Mesodermal cell (in vitro differentiated cells): ENCODE measurements around the gene SDCCAG8.

Source experiments
- H3K27ac ChIP-seq: 2 replicates; pipeline ENCODE4 v1.7.0; 2013; ENCODE audit warnings: mild to moderate bottlenecking, low read depth, low read length, moderate library complexity; ENCODE audit not compliant: severe bottlenecking
- H3K36me3 ChIP-seq: 2 replicates; pipeline ENCODE4 v1.7.1; 2013; ENCODE audit warnings: mild to moderate bottlenecking, low read length, moderate library complexity; ENCODE audit not compliant: control insufficient read depth, insufficient read depth
- H3K4me1 ChIP-seq: one replicate; pipeline ENCODE4 v1.7.1; 2013; ENCODE audit warnings: mild to moderate bottlenecking, low read length; ENCODE audit not compliant: insufficient read depth, control insufficient read depth, poor library complexity, severe bottlenecking
- H3K4me3 ChIP-seq: 2 replicates; pipeline ENCODE4 v1.7.0; 2013; ENCODE audit warnings: low read length, control low read depth, mild to moderate bottlenecking; ENCODE audit not compliant: insufficient read depth, poor library complexity, severe bottlenecking; ENCODE audit errors: extremely low read depth
- H3K9me3 ChIP-seq: 2 replicates; pipeline ENCODE4 v1.7.1; 2013; ENCODE audit warnings: mild to moderate bottlenecking, low read length, moderate library complexity; ENCODE audit not compliant: control insufficient read depth
- WGBS, 2 experiments: methylation state at CpG; one replicate each; pipeline ENCODE4 v1.1.5; 2013; ENCODE audit warnings: missing lambda C conversion rate in 2 of 2; ENCODE audit not compliant: insufficient coverage in 2 of 2; 5-methylcytosine and 5-hydroxymethylcytosine counted together

Gene SDCCAG8

GRCh38 chr1:243254233-243254926, 1.5 kb upstream of the SDCCAG8 start:
- WGBS, 2 experiments, result 0 to 1% methylated on average over 6 to 19 of the region's 50 CpGs
- peak overlapping the region; percentile 89 for H3K4me3 ChIP-seq
- H3K4me1 ChIP-seq, result peaks cover 9% of the 10 kb centered on the region

DNA sequence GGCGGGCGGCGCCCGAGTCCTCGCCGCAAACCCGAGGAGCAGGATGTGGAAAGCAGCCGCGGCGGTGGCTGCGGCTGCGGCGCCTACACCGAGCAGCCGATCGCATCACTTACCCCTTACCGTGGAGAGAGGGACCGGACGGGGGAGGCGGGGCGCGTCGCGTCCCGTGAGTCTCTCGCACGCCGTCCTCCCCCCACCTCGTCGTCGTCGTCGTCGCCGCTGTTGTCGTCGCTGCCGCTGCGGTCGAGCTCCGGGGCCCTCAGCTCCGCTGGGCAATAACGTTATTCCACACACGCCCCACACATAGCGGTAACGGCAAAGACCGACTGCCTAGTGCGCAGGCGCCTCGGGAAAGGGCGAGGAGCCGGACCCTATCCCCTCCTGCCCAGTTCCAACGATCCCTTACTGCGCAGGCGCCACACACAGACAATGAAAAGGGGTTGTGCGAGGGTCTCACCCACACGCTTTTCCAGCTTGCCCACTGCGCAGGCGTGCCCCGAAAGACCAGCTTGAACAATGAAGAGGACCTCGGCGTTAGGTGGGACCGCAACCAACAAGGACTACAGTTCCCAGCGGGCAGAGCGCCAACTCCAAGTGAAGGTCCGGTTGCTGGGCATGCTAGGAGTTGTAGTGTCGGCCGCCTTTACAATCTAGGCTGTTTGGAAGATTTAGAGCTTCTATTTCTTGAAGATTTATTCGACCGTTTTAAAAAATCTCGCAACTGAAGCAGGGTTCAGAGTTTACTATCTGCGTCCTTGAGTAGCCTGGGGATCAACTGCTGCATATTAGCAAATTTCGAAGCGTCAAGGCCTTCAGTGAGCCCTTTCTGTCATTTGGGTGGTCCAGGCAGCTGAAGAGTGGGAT, 682 bp upstream of the SDCCAG8 start, which contains the start of gene CEP170:
TSS of gene CEP170 (minus strand) at position 355 of the 864 bp plus-strand sequence. CDS start 30,001 bp downstream, outside the sequence.
- Histone ChIP-seq H3K27ac (peak within 1 kb of the TSS; percentile 95), H3K4me1 (peaks cover 4% of the 10 kb centered on the region), H3K36me3 (peaks cover 7% of the 10 kb centered on the region), H3K9me3 (no peaks in the 10 kb centered on the region), H3K4me3 (peak within 1 kb of the TSS; percentile 89)
- WGBS, 2 experiments, result 0 to 1% methylated on average over 30 to 48 of the region's 74 CpGs

More at GRCh38 chr1:243254233-243254926, 1.5 kb upstream of the SDCCAG8 start:
- peaks cover 7% of the 10 kb centered on the region for H3K36me3 ChIP-seq
- no peaks in the 10 kb centered on the region for H3K9me3 ChIP-seq
- H3K27ac ChIP-seq, result peak overlapping the region; percentile 95

DNA sequence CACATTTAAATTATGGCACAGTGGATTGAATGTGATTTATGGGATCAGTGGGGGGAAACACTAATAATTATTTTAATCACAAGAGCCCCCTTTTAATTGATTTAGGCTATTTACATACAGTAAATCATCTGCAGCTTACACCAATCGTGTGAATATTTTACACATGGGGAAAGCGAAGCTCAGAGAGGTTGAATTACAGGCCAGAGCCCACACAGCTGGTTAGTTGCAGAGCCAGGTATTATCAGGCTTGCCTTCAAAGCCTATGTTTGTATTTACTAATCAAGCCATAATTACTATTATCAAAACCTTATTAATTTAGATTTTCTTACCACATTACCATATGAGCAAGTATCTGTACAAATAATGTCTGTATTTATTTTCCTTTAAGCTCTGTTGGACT, 749 bp downstream of the SDCCAG8 start:
- peaks cover 11% of the 10 kb centered on the region for H3K36me3 ChIP-seq
- no CpG with 5 or more reads among the region's 2 CpGs for WGBS, 2 experiments

DNA sequence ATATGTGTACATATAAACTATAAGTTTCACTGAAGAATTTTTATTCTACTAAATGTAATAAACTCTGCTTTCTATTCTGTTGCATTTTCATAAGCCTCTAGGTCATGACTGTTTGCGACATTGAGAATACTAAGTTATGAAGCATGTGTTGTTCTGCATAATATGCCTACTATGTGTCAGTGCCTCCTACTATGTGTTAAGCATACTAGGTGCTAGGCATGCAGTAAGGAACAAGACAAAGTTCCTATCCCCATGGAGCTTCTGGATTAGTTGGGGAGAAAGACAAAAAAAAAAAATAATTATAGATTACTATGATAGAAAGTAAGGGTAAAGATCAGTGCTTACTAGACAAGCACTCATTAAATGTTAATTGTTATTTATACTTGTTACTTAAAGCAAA, 1.3 kb downstream of the SDCCAG8 start:
- H3K36me3 ChIP-seq, result peaks cover 11% of the 10 kb centered on the region
- no peaks in the 10 kb centered on the region for H3K4me1 ChIP-seq
- H3K9me3 ChIP-seq, result no peaks in the 10 kb centered on the region
- peak overlapping the region; percentile 89 for H3K4me3 ChIP-seq
- H3K27ac ChIP-seq, result no peak overlapping the region
- WGBS, 2 experiments, result no CpG with 5 or more reads among the region's 1 CpG

More for the DNA sequence above, 749 bp downstream of the SDCCAG8 start:
- no peaks in the 10 kb centered on the region for H3K9me3 ChIP-seq
- peak overlapping the region; percentile 89 for H3K4me3 ChIP-seq
- no peak overlapping the region for H3K27ac ChIP-seq
- peaks cover under 1% of the 10 kb centered on the region for H3K4me1 ChIP-seq

- Histone ChIP-seq H3K36me3 (peaks cover 11% of the 10 kb centered on the region), H3K4me1 (peaks cover 9% of the 10 kb centered on the region), H3K4me3 (no peak overlapping the region), H3K27ac (no peak overlapping the region), H3K9me3 (no peaks in the 10 kb centered on the region)
- 86 to 89% methylated on average over 6 of the region's 7 CpGs for WGBS, 2 experiments
These were observed 2.9 kb downstream of the SDCCAG8 start for GRCh38 chr1:243258731-243259130.

- H3K4me3 ChIP-seq, result no peak overlapping the region
- H3K36me3 ChIP-seq, result peaks cover 11% of the 10 kb centered on the region
- H3K9me3 ChIP-seq, result no peaks in the 10 kb centered on the region
- WGBS, 2 experiments, result 100% methylated on average over 1 of the region's 4 CpGs; no CpG with 5 or more reads in 1 of the 2 experiments
- peaks cover 22% of the 10 kb centered on the region for H3K4me1 ChIP-seq
- no peak overlapping the region for H3K27ac ChIP-seq
These were observed 4.5 kb downstream of the SDCCAG8 start for GRCh38 chr1:243260221-243260880.

DNA sequence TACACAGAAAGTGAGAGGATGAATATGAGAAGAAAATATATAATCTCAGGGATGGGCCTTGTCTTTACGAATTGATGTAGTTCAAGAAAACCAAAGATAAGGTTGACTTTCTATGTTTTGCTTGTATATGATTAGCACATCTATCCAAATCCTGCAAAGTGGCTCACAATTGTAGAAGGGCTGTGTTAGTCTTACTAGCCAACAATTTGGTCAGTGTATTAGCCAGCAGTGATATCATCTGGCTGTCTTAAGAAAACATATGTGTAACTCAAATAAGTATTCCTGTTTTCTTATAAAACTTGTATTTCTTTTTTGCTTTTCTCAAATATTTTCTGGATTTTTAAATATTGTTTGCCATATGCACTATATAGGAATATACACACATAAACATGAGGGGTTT, 5.5 kb downstream of the SDCCAG8 start:
- Histone ChIP-seq H3K27ac (no peak overlapping the region), H3K36me3 (peaks cover 11% of the 10 kb centered on the region), H3K4me3 (no peak overlapping the region), H3K9me3 (no peaks in the 10 kb centered on the region), H3K4me1 (peaks cover 26% of the 10 kb centered on the region)
- WGBS, 2 experiments, result 100% methylated on average over 1 of the region's 1 CpG; no CpG with 5 or more reads in 1 of the 2 experiments

DNA sequence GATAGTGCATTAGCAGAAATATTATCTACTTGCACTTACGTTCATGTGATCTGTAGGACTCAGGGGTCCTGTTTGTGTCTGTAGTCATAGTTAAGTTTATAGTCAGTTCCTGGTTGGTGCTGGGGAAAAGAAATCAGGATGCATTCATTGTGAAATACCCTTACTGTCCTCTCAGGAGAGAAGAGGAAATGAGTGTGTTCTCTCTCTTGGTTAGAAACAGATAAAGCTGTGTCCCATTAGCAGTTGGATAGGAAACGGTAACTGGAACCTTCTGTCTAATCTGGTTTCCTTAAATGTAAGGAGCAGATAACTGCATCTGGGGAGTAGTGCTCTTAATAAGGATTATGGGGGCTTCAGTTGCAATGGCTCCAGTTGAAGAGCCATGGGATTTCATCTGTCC, 8.9 kb downstream of the SDCCAG8 start:
- Histone ChIP-seq H3K4me3 (no peak overlapping the region), H3K9me3 (no peaks in the 10 kb centered on the region), H3K4me1 (peaks cover 55% of the 10 kb centered on the region), H3K36me3 (peaks cover 10% of the 10 kb centered on the region), H3K27ac (peak overlapping the region; percentile 4)
- 33 to 80% methylated on average over 1 of the region's 2 CpGs for WGBS, 2 experiments

GRCh38 chr1:243266231-243266630, 10.4 kb downstream of the SDCCAG8 start:
- WGBS, 2 experiments, result 92 to 100% methylated on average over 1 to 4 of the region's 4 CpGs
- Histone ChIP-seq H3K36me3 (peaks cover 8% of the 10 kb centered on the region), H3K4me3 (no peak overlapping the region), H3K9me3 (no peaks in the 10 kb centered on the region), H3K27ac (no peak overlapping the region), H3K4me1 (peaks cover 66% of the 10 kb centered on the region)

- Histone ChIP-seq H3K36me3 (peaks cover 6% of the 10 kb centered on the region), H3K27ac (peak overlapping the region; percentile 73), H3K4me3 (no peak overlapping the region), H3K9me3 (no peaks in the 10 kb centered on the region), H3K4me1 (peaks cover 71% of the 10 kb centered on the region)
- WGBS, 2 experiments, result 67% methylated on average over 3 of the region's 10 CpGs
These were observed 11.6 kb downstream of the SDCCAG8 start for GRCh38 chr1:243267471-243267880.
